T1000 (cell line): Measurements from ENCODE around the gene CCNT1.

Experiments
- DNase-seq: peaks from one replicate; lab custom pipeline; 2025; ENCODE audit warnings: mixed read lengths; lab: John Stamatoyannopoulos, UW

Gene CCNT1

GRCh38 chr12:48640854-48641253, 75.7 kb downstream of the CCNT1 start:
- no peak for DNase-seq

- DNase-seq, result no peak
Observed at GRCh38 chr12:48640428-48640827, 76.1 kb downstream of the CCNT1 start.
